ENCODE results near the gene AKT1S1.
A peak's percentile ranks its signal among the peaks of the same experiment; 100 is the strongest.

AKT1S1 gene

DNA sequence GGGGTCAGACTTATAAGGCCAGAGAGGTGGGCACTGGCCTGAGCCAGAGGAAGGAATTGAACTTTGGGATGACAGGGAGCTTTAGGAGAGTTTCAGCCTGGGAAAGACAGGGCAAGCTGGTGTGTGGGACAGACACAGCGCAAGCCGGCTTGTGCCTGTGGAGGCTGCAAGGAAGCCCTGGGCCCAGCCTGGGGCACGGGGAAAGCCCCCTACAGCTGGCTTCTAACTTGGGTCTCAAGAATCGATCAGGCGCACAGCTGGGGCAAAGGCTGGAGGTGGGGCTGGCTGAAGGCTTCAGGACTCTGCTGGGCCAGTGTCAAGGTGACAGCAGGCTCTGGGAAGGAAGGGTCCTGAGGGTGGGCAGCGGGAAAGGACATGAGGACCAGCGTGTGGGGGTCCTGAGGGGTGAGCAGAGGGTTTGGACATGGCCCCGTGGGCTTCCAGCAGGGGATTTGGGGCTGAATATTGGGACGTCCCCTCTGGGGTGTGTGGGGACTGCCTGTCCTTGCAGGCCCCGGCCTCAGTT, 23.2 kb downstream of the AKT1S1 start:
- no peak for DNase-seq (ENCODE audit: low spot score)

DNA sequence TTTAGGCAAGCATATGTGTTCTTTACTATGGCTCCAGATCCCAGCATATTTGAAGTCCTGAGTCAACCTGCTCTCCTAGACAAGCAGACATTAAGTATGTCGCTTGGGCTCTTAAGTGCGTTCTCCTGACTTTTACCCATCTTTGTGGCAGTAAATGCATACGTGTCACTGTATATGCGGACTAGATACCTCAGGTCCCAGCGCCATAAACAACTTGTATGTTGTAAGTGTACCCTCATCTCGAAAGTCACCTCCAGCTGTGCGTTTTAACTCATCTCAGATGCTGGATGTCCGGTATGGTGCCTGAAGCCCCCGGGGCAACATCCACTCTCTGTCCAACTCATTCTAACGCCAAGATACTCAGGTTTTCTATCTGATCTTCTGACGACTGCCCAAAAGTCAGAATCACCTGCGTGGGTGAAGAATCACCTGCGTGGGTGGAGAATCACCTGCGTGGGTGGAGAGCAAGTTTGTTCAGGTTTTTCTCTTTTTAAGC, 24.5 kb downstream of the AKT1S1 start:
- DNase-seq (ENCODE audit: low spot score) = no peak

DNA sequence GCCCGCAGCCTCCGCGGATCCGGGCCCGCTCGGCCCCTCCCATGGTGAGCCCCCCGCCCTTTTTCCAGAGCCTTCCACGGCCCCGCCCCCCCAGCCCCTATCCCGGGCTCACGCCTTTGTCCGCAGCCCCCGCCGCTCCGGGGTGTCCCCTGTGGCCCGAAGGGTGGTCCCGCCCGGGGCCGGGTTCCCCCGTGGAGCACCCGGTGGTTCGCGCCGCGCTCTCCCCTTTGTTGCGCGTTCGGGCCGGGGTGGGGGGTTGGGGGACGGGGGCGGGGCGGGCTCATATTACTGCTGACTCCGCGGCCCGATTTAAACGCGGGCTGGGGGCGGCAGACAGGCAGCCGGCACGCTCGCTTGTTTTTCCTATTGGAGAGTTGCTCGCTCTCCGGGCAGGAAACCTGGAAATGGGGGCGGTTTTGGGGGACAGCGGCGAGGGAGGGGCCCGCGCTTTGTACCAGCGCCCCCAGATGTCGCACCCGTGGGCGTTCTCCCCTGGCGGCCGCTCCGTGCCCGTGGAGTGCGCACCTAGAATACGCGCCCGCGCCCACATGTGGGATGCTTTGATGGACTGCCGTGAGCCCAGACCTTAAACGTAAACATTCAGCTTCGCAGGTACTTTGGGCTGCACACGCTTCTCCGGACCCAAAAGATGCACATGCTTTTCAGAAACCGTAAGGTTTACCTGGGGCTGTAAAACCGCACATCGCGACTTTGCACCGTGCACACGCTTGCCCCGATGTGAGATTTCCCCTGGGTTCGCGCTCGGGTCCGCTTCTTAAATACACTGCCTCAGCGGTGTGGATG, 25.5 kb downstream of the AKT1S1 start:
- DNase-seq (ENCODE audit: low spot score) = peak; percentile 57

DNA sequence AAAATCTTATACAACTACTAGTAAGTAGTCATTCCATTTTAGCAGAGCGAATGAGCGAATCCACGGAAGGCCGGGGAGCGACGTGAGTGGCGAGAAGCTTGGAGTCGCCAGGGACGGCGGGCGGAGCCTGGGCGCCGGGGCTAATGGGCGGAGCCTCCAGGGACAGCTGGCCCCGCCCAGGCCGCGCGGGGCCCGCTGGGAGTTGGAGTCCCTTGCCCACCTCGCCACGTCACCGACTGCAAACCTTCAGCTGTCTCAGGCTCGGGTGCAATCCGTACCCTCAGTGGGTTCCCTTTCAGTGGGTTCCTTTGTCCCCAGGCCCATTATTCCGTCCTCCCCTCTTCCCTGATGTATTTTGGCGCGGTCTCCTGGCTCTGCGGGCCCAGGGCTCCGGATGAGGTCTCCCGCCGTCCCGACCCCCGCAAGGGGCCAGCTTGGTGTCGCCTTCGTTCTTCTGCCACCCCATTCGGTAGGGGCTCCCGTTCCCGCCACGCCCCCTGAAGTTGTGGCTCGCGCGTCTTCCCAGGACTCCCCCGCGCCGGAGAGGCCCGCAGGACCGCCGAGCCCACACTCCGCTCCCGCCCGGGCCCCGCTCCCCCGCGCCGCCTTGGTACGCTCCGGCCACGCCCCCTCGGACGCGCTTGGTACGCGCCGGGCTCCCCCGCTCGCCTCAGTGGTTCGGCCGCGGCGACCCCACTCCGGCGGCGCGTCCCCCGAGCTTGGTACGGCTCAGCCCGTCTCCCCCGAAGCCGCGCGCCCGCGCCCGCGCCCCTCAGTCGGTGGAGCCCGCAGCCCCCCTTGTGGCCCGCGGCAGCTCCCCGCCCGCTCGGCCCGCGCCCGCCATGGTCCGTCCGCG, 26.4 kb downstream of the AKT1S1 start, which contains the start of gene PTOV1:
PTOV1 (plus strand) TSS at position 673 of the 856 bp plus-strand sequence.
- DNase-seq (ENCODE audit: low spot score) = peak; percentile 98

DNA sequence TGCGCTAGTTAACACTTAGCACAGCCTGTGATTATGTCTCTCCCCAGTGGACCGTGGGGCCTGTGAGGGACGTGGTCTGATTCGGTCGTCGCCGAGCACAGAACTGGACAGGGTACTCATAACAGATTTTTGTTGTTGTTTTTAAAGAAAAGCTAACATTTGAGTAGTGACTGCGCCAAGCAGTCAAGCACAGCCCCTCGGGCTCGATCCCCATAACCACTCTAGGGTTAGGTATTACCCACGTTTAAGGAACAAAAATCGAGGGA, 27.0 kb downstream of the AKT1S1 start:
- no peak for DNase-seq (ENCODE audit: low spot score)

DNA sequence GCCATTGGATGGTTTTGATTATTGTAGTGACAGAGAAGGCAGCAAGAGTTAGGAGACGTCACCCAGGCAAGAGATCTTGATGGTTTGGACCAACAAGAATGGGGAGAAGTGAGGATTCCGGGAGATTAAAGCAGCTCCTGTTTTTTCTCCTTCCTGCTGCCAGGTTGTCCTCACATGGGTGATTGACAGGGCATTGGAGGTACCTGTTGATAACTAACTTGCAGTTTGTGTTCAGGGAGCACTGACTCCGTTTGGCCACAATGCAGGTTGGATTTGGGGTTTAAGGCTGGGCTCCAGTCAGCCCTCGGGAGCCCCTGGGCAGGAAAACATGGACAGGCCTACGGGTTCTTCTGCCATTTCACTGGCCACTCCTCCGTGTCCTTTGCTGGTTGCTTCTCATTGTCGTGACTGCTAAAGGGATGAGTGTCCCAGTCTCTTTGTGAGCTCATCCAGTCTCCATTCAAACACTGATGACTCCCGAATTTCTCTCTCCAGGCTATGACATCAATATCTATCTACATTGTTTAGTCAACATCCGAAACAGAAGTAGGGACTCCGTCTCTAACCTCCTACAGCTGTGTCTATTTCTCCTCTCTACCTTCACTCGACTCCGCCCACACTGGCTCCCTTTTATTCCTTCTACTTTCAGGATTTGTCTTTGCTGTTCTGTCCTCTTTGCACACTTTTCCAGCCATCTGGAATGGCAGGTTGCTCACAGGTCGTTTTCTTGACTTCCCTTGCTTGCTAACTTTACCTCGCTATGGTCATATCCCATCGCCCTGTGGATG, 27.5 kb downstream of the AKT1S1 start:
- DNase-seq (ENCODE audit: low spot score) = no peak

DNA sequence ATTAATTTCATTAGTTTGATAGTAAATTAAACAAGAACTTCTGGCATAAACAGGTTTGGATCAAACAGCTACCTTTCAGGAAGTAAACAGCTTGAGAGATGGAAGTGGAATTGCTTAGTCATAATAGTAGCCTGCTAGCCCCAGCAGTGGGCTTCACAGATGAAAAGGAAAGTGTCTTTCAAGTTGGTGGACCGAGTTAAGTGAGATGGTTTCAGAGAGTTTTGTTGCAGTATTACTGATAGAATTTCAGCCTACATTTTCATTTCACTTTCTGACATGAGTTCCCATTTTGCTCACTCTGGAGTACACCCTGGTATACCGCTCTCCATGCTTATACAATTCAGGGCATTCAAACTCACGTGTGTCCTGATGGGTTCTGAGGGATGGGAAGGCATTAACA, 28.2 kb downstream of the AKT1S1 start:
- DNase-seq (ENCODE audit: low spot score) = no peak

DNA sequence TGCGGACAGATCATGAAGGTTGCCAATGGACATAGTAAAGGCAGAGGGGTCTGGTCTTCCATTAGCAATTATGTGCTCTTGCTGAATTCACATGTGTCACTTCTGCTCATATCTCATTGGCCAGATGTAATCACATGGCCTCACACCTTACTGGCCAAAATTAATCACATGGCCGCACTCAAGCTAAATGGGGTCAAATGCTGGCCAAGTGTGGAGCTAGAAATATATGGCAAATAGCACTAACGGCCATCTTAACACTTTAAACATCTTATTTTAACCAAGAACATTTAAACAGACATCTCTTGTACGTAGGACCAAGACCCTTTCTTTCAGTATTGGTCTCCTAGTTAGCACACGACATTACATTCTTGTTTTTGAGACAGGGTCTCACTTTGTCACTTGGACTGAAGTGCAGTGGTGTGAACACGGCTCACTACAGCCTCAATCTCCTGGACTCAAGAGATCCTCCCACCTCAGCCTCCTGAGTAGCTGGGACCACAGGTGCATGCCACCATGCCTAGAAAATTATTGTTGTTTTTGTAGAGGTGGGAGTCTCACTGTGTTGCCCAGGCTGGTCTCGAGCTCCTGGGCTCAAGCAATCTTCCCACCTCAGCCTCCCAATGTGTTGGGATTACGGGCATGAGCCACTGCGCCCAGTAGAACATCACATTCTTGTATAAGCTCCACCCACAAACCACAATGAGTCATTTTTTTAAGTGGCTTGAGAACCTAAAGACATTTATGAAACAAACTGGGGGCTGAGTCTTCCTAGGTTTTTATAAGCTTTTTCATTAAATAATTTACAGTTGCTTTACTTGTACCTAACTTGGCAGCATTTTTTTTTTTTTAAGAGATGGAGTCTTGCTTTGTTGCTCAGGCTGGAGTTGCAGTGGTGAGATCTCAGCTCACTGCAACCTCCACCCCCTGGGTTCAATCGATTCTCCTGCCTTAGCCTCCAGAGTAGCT, 29.1 kb downstream of the AKT1S1 start:
- peak; percentile 63 for DNase-seq (ENCODE audit: low spot score)

DNA sequence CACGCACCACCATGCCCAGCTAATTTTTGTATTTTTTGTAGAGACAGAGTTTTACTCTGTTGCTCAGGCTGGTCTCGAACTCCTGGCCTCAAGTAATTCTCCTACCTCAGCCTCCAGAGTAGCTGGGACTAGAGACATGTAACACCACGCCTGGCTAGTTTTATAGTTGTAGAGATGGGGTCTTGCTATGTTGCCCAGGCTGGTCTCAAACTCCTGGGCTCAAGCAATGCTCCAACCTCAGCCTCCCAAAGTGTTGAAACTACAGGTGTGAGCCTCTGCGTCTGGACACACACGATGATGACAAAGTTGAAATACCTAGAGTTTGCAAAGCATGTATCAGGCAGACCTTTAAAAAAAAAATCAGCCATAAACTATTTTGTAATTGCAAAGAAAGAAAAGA, 30.7 kb downstream of the AKT1S1 start:
- DNase-seq (ENCODE audit: low spot score) = no peak

DNA sequence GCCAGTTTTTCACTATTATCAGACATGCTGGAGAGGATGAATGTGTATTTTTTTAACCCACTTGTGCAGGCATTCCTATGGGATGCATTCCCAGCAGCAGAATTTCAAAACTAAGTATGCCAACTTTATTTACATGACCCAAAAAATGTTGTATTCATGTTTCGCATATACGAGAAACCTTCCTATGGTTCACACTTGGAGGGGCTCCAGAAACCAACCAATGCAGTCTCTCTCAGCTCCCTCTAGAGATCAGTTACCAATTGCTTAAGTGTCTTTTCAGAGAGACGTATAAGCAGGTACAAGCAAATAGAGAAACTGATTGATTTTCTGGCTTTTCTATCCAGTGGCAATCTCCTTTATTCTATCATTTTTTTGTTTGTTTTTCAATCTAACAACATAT, 31.7 kb downstream of the AKT1S1 start:
- no peak for DNase-seq (ENCODE audit: low spot score)

DNA sequence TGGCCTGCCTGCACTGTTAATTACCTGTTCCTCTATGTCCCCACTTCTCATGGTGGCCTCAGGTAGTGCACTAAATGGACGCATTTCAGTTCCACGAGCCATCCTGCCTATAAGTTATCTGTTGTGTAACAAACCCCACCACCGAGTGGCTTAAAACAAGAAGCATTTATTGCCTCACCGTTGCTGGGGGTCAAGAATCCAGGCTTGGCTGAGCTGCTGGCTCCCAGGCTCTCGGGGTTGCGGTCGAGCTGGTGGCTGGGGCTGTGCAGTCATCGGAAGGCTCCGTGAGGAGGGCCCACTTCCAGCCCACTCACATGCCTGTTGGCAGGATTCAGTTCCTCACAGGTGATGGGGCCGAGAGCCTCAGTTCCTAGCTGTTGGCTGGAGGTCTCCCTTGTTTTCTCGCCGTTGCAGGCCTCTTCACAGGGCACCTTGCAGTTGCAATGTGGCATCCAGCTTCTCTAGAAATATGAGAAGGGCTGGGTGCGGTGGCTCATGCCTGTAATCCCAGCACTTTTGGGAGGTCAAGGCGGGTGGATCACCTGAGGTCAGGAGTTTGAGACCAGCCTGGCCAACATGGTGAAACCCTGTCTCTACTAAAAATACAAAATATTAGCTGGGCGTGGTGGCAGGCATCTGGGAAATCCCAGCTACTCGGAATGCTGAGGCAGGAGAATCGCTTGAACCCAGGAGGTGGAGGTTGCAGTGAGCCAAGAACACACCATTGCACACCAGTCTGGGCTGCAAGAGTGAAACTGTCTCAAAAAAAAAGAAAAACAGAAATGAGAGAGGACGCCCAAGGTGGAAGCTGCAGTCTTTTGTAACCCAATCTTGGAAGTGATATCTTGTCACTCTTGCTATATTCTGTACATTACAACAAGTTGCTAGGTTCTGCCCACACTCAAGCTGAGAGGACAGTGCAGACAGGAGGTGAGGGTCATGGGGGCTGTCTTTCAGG, 32.7 kb downstream of the AKT1S1 start:
- DNase-seq (ENCODE audit: low spot score) = no peak

DNA sequence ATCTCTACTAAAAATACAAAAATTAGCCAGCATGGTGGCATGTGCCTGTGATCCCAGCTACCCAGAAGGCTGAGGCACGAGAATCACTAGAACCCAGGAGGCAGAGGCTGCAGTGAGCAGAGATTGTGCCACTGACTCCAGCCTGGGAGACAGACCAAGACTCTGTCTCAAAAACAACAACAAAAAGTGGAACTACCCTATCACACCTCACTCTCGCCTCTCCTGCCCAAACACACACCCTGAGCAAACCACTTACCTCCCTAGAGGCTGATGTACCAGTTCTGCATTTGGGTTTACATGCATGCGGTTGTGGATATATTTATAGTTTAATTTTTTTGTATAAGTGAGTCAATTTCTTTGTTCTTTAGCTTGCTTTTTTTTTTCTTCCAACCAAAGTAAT, 33.9 kb downstream of the AKT1S1 start:
- DNase-seq (ENCODE audit: low spot score) = no peak

DNA sequence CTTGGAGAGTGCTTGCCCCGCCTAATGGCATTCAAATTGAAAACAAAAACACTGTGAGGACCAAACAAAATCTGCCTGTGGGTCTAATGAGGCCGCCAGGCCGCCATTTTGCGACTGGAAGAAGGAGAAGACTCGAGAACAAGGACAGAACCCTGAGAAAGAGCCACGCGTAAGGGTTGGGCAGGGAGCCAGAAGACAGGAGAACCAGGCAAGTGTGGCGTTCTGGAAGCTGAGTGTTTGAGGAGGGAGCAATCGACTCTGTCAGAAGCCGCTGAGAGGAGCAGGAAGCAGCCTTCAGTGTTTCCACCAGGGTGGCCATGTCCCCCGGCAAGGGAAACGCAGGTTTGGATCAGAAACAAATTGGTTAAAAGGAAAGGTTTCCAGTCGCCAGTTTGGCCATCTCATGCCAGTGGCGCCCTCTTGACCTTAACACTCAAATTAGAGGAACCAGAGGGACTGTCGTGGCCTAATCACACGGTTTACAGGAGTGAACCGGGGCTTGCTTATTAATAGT, 36.4 kb downstream of the AKT1S1 start:
- DNase-seq (ENCODE audit: low spot score) = no peak

DNA sequence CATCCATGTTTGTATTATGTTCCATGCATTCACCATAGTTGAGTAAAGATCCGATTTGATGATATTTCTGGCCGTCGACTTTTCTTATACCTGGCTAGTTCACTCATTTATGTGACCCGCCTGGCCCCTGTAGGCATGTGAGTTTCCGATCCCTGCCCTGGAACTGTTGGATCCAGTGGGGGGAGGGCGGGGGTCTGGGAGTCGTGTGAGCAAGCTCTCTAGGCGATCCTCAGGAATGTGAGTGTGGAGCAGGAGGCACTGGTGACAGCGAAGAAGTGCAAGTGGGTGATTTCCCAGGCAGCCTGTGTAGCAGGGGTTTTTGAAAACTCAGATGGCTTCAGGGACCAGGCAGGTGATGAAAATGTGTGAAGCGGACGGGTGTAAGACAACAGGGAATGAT, 36.8 kb downstream of the AKT1S1 start:
- DNase-seq (ENCODE audit: low spot score) = no peak

DNA sequence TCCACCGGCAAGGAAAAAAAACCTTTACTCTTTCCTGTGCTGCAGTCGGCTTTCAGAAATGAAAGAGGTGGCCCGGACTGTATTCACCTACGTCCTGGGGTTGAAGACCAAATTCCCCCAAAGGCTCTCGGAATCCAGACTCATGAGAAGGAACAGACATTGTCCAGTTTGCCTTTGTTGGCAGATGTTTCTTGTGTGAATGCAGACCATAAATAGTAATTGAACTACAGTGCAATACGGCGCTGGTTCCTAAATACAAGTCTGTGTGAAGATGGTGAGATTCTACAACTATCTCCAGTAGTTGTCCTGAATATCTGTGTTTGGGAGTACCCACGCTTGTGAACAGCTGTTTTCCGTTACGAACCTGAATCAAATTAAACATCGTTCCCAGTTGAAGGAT, 37.4 kb downstream of the AKT1S1 start:
- DNase-seq (ENCODE audit: low spot score) = no peak

DNA sequence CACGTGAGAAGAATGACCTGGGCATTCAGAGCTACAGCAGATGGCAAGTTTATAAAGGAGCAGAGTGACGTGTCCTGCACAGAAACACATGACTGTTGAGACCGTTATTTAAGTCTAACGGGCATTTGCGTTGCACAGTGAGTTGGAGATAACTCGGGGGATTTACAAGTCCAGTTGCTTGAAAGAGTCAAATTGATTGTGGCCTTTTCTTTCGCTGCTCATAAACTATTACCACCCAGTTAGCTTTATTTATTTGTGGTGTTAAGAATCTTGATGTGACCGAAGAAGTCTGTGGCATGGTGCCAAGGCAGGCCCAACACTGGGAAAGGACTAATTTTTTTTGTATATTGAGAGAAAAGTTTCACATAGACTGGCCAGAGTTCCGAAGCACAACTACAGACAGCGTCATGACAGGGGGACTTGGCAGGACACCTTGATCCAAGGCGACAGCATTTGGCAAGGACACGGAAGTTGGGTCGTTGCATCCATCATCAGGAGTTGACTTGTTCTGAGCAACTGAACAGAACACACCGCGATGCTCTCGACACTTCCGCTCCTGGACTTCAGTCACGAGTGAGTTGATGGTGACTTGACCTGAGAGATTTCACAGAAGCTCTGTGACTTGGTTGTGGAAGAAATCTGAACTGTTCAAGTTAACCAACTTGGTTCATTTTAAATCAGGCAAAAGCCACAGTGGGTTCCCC, 38.1 kb downstream of the AKT1S1 start:
- DNase-seq (ENCODE audit: low spot score) = no peak

DNA sequence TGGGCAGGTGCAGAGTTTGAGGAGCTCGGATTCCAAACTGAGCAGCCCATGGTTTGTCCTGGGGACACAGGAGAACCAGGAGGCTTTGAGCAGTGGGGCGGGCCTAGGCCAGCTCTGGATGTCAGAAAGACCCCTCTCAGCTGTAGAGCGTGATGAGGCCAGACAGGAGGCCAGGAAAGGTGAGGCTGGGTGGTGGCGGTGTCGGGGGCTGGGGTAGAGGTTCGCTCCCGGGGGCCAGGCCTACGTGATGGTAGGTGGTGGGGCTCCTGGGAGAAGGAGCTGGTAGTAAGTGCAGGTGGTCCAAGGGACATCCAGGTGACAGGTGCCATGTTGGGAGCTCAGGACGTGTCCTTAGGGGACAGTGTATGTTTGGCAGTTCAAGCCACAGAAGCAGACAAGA, 39.7 kb downstream of the AKT1S1 start:
- no peak for DNase-seq (ENCODE audit: low spot score)

DNA sequence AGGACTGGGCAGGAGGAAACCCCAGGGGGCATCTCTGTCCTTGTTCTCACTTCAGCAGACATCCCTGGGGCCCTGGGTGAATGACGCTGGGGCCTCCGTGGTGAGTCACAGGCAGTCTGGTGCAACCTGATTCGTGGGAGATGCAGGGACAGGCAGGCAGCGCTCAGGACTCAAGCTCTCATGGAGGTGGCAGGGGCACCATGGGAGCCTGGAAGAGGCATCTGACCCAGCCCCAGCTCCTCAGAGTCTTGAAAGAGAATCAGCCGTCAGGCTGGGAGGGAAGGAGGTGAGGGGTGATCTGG, 40.2 kb downstream of the AKT1S1 start:
- DNase-seq (ENCODE audit: low spot score) = no peak

Measured in AG08396 (cell line).